Hippocampal formation (tissue), 2 donors: ENCODE data around the gene TBX18.

ENCODE experiments used
- DNase-seq, 2 donors: peaks; one replicate each; lab custom pipeline; 2025; lab: John Stamatoyannopoulos, UW

TBX18 gene

DNA sequence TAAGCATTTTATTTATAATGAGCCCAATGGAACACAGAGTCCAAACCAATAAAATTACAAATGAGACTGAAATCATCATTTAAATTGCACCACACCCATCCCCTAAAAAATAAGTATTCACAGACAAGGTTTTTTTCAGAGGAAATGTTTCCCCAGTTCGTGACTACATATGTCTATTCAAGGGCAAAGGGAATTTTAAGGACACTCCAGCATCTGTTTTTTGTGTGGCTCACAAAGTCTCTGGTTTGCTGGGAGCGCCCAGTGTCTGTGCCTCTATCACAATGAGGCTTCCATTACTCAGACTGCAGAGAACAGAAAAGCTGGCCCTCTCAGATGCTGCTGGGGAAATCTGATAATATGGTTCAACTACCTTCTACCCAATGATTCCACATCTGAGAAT, 16.0 kb downstream of the TBX18 start:
- no peak for DNase-seq

DNA sequence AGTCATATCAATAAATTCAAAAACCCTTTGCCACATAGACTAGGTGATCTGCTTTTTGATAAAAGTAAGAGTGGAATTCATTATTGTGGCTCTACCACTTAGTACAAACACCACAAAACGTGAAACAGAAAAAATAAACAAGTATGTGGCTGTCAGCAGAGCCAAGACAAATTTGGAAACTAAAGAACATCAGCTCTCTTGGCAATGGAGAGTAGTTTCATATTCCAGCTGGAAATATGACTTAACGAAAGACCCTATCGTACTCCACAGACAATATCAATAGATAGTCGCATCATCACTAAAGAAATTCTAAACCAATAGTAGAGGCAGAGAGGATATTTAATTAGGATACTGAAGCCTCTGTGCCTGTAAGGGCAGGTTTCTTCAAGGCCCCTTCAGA, 20.8 kb downstream of the TBX18 start:
- no peak for DNase-seq

DNA sequence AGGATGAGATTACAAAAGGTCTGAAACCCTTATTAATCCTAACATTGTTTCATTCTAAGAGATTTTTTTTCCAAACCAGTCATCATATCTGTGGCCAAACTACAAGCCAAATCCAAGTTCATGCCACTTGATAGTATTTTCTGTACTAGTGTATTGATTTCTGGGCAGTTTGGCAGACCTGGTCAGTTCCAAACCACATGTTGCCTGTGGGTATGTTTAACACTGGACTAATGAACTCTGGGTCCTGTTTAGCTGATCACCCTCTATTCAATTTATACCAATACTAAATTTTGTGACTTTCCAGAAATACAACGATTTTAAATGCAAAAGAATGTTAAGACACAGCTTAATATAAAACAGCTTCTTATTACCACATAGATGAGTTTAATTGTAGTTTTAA, 24.0 kb downstream of the TBX18 start:
- no peak for DNase-seq

DNA sequence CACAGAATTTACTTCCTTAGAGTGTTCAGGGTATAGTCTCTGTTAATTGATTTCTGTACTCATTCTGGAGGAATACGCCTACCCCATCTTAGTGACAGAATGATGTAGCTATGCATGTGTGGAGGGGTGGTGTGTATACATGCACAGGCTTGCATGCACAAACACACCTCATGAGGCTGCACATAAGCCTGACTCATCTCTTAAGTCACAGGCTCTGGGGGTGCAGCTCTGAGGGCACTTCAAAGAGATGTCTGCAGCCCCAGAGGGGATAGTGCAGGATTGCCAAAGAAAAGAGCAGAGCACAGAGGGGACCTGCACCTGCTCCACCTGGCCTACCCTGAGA, 24.6 kb downstream of the TBX18 start:
- DNase-seq, result no peak

DNA sequence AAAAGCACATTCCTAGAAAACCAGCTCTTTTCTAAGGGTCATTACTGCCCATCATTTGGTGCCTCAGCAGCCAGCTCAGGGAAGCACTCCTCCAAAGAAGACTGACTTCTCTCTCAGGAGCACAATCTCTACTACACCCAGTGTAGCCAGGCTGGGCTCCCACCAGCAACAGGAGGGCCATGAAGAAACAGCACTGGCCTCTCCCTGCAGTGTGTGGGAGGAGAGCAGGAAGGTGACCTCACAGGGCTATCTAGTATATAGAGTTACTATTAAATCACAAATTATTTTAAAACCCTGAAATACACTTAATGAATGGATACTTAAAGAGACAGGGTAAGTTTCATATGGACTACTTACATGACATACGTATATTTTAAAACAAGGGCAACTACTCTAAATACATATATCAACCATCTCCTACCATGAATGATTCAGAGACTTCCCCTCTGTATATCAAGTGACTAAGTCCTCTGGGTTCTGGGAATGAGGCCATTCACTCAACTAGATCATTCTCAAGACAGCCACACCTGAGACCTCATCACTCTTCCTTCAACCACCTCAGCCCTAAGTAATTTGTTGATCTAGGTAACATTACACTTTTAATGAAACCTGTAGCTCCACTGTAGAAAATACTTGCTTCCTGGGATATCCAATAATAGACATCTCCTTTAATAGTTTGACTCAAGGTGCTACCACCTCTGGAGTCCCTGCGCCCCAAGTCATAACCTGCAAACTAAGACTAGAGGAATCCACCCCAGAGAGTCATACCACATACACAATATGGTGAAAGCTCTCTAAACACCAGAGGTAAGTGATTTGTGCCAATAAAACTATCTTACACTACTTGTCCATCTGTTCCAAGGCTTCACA, 25.2 kb downstream of the TBX18 start:
- DNase-seq, result no peak

DNA sequence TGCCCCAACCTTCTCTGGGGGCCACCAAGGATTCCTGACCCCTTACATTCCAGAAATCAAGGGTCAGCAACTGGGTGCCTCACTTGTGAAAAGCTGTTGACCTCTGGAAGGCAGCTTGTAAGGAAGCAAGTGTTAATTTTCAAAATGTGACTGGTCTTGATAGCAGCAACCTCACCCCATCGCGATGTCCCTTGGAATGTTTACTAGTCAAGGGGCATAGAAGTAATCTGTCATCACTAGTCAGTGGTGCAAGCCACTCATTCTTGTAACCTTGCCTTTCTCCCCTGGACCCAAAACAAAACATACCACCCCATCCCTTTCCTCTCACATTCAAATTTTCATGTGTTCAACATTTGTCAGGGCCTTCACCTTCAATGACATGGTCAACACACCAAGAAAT, 30.5 kb downstream of the TBX18 start:
- no peak for DNase-seq

DNA sequence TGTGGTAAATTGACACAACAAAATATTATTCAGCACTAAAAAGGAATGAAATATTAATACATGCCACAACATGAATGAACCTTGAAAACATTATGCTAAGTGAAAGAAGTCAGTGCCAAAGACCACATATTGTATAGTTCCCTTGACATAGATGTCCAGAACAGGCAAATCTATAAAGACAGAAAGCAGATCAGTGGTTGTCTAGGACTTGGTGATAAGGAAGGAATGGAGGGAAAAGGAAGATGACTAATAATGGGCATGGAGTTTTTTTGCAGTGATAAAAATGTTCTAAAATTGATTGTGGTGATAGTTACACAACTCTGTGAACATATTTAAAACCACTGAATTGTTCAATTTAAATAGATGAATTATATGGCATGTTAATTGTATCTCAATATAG, 32.5 kb downstream of the TBX18 start:
- DNase-seq, result no peak

DNA sequence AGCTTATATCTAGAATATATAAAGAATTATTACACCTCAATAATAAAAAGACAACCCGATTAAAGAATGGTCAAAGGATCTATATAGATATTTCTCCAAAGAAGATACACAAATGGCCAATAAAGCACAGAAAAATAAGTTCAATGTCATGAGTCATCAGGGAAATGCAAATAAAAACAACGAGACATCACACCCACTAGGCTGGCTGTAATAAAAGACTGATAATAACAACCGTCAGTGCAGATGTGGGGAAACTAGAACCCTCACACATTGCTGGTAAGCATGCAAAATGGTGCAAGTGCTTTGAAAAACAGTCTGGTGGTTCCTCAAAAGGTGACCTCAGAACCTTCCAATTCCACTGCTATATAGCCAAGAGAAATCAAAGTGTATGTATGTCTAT, 33.0 kb downstream of the TBX18 start:
- DNase-seq, result no peak

DNA sequence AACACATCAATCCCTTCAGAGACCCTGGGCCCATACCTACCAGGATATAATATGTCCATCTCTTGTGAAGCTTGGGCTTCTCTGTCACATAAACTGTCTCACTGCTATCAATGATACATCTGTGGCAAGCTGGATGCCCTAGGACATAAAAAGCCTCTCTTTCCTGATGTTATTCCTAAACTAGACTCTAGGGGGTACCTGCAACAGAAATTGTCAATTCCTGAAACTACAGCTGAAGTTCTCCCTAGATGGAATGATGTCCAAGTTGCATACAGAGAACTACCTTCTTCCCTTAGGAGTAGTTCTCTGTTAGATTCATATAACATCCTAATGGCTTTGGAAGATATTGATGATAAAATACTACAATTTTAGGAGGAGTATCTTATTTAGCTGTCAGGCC, 35.8 kb downstream of the TBX18 start:
- no peak for DNase-seq

DNA sequence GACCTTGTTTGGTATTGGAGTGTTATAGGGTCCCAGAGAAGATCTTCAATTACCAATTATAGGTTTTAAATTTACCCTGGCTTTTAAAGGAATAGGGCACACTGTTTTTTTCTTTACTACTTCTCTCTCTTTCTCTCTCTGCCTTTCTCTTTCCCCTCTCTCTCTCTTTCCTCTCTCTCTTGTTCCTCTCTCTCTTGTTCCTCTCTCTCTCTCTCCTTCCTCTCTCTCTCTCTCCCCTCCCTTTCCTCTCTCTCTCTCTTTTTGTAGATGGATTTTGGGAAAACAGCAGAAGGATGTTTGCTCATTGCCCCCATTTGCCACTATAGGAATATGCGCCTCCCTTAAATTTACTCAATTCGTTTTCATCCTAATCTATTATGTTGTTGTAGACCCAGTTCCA, 45.2 kb downstream of the TBX18 start:
- DNase-seq, result no peak

DNA sequence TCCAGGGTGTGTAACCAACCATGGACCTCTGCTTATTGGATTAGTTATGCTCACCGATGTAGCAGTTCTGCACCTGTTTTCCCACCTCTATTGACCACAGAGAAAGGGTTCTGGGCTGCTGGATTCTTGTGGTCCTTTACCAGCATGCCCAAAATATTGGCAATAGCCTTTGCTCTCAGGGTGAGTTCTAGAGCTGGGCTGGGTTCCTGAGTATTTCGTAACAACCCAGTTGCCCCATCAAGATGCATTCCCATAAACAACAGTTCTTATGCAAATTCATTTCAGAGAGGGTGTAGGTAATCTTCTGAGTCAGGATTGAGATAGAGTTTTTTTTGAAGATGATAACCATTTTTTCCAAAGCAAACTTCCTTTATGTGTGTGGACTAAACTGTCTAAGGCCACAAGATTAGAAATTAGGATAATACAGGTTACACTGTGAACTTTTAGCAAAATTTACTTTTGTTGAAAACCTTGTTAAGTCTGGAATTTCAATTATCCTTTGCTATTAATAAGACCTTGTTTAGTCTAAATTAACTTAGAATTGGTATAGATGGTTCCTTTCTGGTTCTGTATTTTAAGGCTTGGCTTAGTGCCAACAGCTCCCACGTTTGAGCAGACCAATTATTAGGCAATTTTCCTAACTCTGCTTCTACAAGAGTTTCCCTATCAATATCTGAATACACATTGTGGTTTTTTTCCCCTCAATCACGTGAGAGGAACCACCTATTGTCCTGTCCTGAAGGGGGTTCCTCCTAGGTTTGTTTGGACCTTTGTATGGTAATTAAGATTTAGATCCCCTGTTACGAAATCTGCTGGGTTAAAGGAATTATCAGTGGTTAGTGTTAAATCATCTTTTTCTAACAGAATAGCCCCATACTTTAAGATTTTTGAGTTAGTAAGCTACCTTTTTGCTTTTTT, 46.1 kb downstream of the TBX18 start:
- DNase-seq, result no peak

DNA sequence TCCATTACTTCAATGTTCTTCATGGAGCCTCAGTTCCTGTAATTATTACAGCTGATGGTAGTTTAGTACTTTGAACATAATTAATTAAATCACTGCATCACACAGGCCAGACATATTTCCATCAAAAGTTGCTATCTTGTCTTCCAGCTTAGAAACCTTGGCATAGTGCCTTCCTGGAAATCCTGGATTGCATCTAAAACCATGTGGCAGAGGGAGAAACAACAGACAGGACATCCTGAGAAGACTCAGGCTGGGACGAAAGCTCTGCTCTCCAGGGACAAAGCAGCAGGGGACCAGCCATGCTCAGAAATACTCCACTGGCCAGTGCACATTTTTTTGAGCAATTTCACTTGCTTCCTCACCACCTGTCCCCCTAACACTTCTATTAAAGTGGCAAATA, 55.3 kb downstream of the TBX18 start:
- DNase-seq, result no peak

DNA sequence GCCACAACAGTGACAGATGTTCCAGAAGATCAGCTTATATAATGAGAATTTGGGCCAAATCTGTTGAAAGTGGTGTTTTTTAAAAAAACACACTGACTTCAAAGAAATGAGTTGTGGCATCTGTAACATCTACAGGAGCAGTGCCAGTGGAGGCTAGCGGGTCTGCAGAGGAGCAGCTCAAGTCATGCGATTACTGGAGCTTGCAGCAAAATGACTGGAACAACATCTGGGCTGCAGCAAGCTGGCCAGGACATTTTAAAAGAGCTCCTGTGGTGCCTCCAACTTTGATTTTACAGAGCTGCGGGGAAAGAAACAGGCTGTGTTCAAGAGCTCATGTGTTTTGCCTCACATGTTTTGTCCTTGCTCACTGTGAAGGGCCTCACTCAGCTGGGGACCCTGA, 57.2 kb downstream of the TBX18 start:
- no peak for DNase-seq

DNA sequence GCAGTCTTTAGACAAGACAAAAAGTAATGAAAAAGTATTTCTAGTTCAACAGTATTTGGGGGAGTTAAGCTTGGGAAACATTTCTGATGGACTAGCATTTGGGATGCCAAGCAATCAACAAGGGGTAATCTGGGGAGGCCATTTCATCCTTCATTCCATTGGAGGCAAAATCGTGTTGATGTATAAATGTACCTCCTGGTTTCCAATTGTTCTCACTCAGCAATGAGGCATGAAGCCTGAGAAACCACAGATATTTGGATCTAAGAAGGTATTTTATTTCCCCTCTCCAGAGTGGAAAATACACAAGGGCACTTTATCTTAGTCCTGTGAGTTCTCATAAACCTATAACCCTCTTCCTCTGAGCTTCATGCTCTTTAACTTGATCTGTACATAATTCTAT, 68.2 kb downstream of the TBX18 start:
- DNase-seq, result no peak

DNA sequence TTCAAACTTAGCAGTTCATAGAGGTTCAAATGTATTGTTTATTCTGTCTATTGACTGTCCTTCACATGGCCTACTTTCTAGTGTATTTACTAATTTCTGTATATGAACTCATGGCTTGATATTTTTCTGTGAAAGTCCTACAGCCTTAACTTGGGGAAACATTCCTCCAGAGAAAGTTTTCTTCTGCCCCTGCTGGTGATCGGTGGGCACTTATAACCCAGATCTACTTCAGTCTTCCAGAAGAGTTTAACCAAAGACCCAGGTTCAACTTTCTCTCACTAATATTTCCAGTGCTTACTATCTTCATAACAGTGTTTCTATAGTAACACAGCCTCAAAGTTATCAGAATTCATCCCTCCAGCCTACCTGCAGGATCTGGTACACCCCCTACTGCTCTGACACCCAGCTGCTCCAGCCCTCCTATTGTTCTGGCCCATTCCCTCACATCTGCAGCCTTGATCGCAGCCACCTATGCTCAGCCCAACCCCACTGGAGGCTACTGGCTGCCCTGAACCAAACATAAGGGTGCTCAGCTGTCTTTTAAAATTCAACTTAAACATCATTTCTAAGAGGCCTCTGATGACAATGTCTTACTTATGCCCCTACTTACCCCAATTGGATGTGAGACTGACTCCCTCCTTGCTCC, 72.3 kb downstream of the TBX18 start:
- DNase-seq, result no peak

DNA sequence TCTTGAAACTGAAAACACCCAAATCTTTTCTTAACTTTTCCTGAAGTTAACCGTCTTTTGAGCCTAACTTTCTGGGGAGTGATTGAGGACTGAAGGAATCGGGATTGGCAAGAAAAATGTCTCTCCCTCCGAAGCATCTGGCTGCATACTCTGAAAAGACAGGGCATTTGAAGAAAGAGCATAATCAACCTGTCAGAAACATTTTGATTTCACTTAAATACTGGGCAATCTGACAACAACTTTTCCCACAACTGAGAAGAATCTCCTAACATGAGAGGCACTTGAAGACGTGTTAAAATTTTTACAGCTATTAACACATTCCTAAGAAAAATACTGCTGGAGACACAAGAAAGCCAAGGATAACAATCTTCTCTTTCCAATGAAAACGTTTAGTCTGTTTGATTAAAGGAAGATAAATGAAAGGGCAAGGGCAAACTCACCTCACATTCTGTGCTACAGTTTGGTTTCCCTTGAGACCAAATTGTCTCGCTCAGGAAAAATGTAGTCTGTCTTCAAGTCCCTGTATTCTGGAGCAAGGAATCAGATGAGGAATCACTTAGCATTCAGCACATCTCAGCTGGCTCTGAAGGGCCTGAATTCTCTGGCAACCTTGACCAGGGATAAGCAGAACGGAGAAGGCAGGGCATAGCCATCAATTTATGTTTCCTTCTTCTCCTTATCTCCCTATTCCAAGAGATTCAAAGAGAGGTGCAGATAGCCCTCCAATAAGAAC, 76.1 kb downstream of the TBX18 start:
- no peak for DNase-seq

DNA sequence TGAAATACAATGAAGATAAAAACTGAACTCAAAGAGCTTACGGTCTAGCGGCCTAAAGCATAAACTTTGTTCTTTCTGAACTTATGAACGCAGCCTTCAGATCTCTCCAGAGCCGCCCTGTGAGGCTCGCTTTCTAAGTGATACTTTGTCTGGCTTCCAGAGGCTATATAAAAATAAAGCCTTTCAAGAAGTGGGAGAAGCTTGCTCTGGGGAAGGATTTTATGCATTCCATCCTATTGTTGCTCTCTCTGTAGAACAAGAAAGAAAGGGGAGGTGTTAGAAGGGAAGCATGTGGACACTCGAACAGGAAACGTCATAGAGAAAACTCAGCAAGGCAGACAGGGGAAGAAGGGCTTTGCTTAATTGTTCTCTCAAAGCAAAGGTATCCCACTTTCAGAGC, 77.0 kb downstream of the TBX18 start:
- no peak for DNase-seq

DNA sequence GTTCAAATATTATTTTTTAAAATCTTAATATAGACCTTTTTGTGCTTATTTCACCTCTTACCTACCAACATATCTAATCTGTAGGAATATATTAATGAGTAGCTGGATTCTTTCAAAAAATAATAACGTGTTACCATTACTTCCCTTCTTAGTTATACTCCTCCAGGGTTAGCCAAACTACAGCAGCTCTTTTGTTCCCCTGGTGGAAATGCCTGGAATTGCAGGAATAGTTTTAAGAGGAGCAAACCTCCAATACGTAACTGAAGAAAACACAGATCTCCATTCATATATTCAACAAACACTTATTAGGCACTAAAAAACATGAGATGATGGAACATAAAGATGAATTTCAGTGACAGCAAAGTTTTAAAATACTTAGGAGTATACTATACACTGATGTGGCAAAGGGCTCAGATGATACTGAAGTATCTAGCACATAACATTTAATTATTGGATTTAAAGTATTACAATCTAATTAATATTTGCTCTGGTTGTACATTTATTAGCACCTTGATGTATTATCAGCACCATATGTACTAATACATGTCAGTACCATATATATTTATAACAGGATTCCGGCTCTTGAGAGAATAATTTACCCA, 78.3 kb downstream of the TBX18 start:
- no peak for DNase-seq

DNA sequence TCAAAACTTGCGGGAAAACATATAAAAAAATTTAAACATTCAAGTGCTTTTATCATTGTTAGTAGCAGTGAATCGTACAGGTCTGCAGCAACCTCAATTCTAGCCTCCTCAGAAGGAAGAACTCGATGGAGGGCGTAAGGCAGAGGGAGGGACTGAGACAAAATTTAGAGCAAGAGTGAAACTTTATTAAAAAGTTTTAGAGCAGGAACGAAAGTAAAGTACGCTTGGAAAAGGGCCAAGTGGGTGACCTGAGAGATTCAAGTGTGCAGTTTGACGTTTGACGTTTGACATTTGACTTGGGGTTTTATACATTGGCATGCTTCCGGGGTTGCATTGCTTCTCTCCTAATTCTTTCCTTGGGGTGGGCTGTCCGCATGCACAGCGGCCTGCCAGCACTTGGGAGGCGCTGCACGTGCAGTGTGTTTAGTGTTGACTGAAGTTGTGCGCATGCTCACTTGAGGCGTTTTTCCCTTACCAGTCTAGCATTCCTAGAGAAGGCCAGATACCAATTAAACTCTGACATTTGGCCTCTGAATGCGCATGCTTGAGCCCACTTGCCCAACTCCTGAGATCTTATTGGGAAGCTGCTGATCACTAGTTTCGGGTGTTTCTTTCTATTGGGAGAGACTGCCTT, 82.6 kb downstream of the TBX18 start:
- no peak for DNase-seq

DNA sequence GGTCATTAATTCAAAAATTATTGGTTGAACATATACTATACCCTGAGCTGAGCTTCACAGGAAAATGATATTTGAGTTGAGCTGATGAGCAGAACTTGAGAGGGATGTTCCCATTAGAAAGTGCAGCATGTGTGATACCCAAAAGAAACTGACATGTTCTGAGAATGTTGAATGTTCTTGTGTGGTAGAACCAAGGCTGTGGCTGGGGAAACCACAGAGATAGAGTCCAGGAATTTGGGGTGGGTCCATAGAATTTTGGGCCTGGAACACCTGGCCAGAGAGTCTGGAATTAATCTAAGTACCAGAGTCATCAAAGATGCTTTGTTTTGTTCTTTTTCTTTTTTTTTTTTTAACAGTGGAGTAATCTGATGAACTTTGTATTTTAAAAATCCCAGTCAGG, 88.7 kb downstream of the TBX18 start:
- no peak for DNase-seq

DNA sequence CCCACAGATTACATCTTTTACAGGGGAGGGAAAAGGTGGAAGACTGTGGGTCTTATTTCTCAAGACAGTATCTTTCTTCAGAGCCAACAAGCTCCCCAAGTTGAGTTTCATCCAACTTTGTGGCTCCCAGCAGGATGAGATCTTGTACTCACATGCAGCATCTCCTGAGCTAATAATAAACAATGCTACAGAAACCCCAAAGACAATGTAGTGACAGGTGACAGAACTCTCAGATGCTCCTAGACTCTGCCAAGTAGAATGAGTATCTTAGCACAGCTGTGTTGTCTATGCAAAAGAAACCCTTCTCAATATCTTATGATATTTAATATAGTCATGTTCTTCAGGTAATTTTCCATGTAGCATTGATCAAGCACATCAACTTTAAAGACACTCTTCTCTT, 90.0 kb downstream of the TBX18 start:
- no peak for DNase-seq
